ENCODE results near the gene RAD51B.

- no peak for TF ChIP-seq CTCF (IDR thresholded peaks at IDR 0.05; ENCODE audit: low read length)
- TF ChIP-seq EZH2 (optimal IDR thresholded peaks at IDR 0.05; ENCODE audit: low read depth, low read length): no peak
These were observed 464.0 kb downstream of the RAD51B start for GRCh38 chr14:68283378-68284123.
